Measurements from ENCODE around the gene ATP6V1C2.

The ATP6V1C2 gene

GRCh38 chr2:10732924-10733565 is 11.6 kb downstream of the ATP6V1C2 start:
- DNase-seq (ENCODE audit: low read depth) = no peak

- no peak for DNase-seq (ENCODE audit: low read depth)
Observed at GRCh38 chr2:10733566-10733925, 12.1 kb downstream of the ATP6V1C2 start.

GRCh38 chr2:10733980-10734379 is 12.6 kb downstream of the ATP6V1C2 start:
- DNase-seq (ENCODE audit: low read depth) = no peak

GRCh38 chr2:10738192-10738591 is 16.8 kb downstream of the ATP6V1C2 start:
- DNase-seq (ENCODE audit: low read depth) = no peak

GRCh38 chr2:10740226-10740625 is 18.8 kb downstream of the ATP6V1C2 start:
- no peak for DNase-seq (ENCODE audit: low read depth)

- DNase-seq (ENCODE audit: low read depth) = no peak
Observed at GRCh38 chr2:10741139-10741538, 19.7 kb downstream of the ATP6V1C2 start.

GRCh38 chr2:10742666-10743065 is 21.2 kb downstream of the ATP6V1C2 start:
- DNase-seq (ENCODE audit: low read depth) = no peak

GRCh38 chr2:10750610-10751009 is 29.2 kb downstream of the ATP6V1C2 start:
- DNase-seq (ENCODE audit: low read depth) = no peak

- DNase-seq (ENCODE audit: low read depth) = no peak
Observed at GRCh38 chr2:10752236-10752635, 30.8 kb downstream of the ATP6V1C2 start.

- DNase-seq (ENCODE audit: low read depth) = no peak
Observed at GRCh38 chr2:10753156-10753555, 31.7 kb downstream of the ATP6V1C2 start.

GRCh38 chr2:10753876-10754275 is 32.4 kb downstream of the ATP6V1C2 start:
- no peak for DNase-seq (ENCODE audit: low read depth)

- no peak for DNase-seq (ENCODE audit: low read depth)
Observed at GRCh38 chr2:10755621-10756020, 34.2 kb downstream of the ATP6V1C2 start.

GRCh38 chr2:10757814-10758286 is 36.4 kb downstream of the ATP6V1C2 start:
- no peak for DNase-seq (ENCODE audit: low read depth)

- DNase-seq (ENCODE audit: low read depth) = no peak
Observed at GRCh38 chr2:10759151-10759714, 37.8 kb downstream of the ATP6V1C2 start.

GRCh38 chr2:10760794-10761504 is 39.5 kb downstream of the ATP6V1C2 start:
- no peak for DNase-seq (ENCODE audit: low read depth)

GRCh38 chr2:10761591-10761990 is 40.2 kb downstream of the ATP6V1C2 start:
- DNase-seq (ENCODE audit: low read depth) = no peak

- DNase-seq (ENCODE audit: low read depth) = no peak
Observed at GRCh38 chr2:10762651-10763460, 41.4 kb downstream of the ATP6V1C2 start.

GRCh38 chr2:10763461-10763800 is 42.0 kb downstream of the ATP6V1C2 start:
- DNase-seq (ENCODE audit: low read depth) = no peak

GRCh38 chr2:10764096-10764785 is 42.8 kb downstream of the ATP6V1C2 start:
- DNase-seq (ENCODE audit: low read depth) = no peak

- no peak for DNase-seq (ENCODE audit: low read depth)
Observed at GRCh38 chr2:10764896-10765295, 43.5 kb downstream of the ATP6V1C2 start.

GRCh38 chr2:10765461-10765860 is 44.0 kb downstream of the ATP6V1C2 start:
- no peak for DNase-seq (ENCODE audit: low read depth)

GRCh38 chr2:10765914-10766313 is 44.5 kb downstream of the ATP6V1C2 start:
- no peak for DNase-seq (ENCODE audit: low read depth)

Measured in activated T-cell treated with anti-CD3 and anti-CD28 coated beads for 48 hours (primary cell).